Cardiac fibroblast (primary cell): ENCODE measurements around the gene SUN1.
A peak's percentile ranks its signal among the peaks of the same experiment; 100 is the strongest.
"Not testable (repeated sequence)": the region's sequence is repeated elsewhere in the genome, so short reads cannot be mapped to it uniquely, and the experiment has no call there.

Experiments
- DNase-seq, 2 donors: peaks; one replicate each; pipeline versions ENCODE4 v3.0.0 to v3.0.0-alpha.2; 2010; ENCODE audit warnings: low read depth in 2 of 2
- H3K4me3 ChIP-seq, 2 donors: replicated peaks in 1 of 2; 1 replicate in 1 of 2; 2 replicates in 1 of 2; pipeline ENCODE4 v1.5.1; 2011; ENCODE audit warnings: low read depth in 2 of 2, low read length in 2 of 2, mild to moderate bottlenecking in 2 of 2, moderate library complexity in 1 of 2
- TF ChIP-seq, protein P1 (sequence below): IDR thresholded peaks from one replicate; pipeline ENCODE4 v1.5.1; 2011; ENCODE audit warnings: low read depth, mild to moderate bottlenecking, low read length, inconsistent platforms

SUN1 gene

DNA sequence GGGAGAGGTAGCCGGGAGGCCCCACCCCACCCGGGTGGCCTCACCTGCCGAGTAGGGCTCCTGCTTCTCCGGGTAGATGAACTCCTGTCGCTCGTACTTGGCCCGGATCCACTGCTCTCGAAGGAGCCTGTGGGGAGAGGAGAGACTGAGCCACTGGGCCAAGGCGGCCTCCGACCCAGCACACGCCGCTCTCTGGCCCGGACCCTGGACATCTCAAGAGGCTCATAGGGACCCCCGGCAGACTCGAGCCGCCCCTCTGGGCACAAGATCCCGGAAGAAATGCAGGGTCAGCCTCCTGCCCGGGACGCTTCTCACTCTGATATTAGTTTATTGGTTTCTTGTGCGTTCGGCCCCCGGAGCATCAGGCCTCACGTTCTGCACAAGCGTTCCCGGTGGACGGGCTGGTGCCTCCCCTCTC lies 87.7 kb downstream of the SUN1 start:
- no peak overlapping the region for H3K4me3 ChIP-seq
- DNase-seq: no peak
- TF ChIP-seq, protein P1, sequence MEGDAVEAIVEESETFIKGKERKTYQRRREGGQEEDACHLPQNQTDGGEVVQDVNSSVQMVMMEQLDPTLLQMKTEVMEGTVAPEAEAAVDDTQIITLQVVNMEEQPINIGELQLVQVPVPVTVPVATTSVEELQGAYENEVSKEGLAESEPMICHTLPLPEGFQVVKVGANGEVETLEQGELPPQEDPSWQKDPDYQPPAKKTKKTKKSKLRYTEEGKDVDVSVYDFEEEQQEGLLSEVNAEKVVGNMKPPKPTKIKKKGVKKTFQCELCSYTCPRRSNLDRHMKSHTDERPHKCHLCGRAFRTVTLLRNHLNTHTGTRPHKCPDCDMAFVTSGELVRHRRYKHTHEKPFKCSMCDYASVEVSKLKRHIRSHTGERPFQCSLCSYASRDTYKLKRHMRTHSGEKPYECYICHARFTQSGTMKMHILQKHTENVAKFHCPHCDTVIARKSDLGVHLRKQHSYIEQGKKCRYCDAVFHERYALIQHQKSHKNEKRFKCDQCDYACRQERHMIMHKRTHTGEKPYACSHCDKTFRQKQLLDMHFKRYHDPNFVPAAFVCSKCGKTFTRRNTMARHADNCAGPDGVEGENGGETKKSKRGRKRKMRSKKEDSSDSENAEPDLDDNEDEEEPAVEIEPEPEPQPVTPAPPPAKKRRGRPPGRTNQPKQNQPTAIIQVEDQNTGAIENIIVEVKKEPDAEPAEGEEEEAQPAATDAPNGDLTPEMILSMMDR: no peak

DNA sequence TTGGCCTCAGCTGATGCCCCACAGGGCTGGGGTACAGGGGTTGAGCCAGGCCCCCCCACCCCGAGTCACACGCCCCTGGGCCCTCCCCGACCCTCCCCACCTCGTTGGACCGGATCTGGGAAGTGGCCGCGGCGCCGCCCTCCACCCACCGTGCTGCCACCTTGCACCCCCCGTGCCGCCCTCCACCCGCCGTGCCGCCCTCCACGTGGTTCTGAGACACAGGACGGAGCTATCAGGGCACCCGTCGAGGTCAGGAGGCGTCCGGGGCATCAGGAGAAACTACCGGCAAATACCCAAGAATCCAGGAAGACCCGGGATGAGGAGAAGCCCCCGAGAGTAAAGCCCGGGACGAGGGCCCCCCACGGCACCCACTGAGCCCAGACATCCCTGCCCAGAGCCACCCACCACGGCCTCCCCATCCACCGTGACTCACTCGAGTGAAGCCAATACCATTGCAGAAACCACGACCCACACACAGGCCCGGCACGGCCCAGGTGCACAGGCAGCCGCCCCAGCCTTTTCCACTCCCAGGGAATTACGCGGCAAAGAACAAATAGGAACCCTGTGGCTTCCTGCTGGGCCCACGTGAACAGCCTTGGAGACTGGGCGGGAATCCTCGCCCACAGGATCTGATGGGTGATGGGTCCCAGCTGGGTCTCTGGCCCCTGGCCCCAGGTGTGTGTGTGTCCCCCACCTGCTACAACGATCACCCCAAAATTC lies 88.2 kb downstream of the SUN1 start:
- TF ChIP-seq, protein P1: no peak
- H3K4me3 ChIP-seq: no peak overlapping the region
- DNase-seq: no peak

GRCh38 chr7:921071-921461 lies 88.8 kb downstream of the SUN1 start:
- H3K4me3 ChIP-seq: no peak overlapping the region
- TF ChIP-seq, protein P1: no peak

DNA sequence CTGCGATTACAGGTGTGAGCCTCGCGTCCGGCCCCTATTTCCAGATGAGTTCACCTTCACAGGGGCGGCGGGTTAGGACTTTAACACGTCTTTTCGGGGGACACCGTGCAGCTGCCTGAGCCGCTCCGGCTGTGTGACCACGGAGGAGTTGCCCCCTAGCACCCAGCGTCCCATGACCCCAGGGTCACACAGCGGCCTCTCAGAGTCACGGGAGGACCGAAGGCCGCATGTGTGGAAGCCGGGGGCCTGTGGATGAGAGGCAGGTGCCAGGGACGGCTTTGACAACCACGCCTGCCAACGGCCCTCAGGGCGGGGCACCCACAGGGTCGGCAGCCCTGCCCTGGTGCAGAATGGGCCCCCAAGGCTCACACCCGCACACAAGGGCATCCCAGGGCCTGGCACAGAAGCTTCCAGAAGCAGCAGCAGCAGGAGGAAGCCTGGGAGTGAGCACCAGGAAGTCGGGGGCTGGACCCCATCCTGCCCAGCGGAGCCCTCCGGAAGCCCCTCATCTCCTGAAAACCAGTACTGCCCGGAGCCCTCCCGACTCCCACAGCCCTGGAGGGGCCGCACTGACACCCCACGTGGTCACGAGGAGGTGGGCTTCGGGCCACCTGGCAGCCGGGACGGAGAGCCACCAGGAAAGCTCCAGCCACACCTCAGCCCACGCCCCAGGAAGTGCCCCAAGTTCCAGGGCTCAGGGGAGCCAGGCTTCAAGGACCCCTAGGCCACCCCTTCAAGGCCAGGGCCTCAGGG lies 89.5 kb downstream of the SUN1 start:
- no peak for DNase-seq
- TF ChIP-seq, protein P1: no peak
- H3K4me3 ChIP-seq: no peak overlapping the region

More at GRCh38 chr7:921071-921461, 88.8 kb downstream of the SUN1 start:
- no peak for DNase-seq

- TF ChIP-seq, protein P1: no peak
- DNase-seq: no peak
- H3K4me3 ChIP-seq: no peak overlapping the region
Measured at GRCh38 chr7:922334-923107, 90.2 kb downstream of the SUN1 start.

- H3K4me3 ChIP-seq: no peak overlapping the region
- TF ChIP-seq, protein P1: no peak
- DNase-seq: peak in 1 of 2 donors; percentile 57
Measured at GRCh38 chr7:923108-924041, 91.1 kb downstream of the SUN1 start.

DNA sequence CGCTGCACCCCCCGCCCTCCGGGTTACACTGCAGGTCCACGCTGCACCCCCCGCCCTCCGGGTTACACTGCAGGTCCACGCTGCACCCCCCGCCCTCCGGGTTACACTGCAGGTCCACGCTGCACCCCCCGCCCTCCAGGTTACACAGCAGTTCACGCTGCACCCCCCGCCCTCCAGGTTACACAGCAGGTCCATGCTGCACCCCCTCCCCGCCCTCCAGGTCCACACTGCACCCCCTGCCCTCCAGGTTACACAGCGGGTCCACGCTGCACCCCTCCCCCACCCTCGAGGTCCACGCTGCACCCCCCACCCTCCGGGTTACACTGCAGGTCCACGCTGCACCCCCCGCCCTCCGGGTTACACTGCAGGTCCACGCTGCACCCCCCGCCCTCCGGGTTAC lies 91.8 kb downstream of the SUN1 start:
- H3K4me3 ChIP-seq, DNase-seq: not testable (repeated sequence)
